A172 (cell line): Measurements from ENCODE around the gene FAM13B. TPM values are rescaled to one million over a fixed set of nuclear protein-coding genes. Genes with fewer than 3 reads are reported as not detected.
"Not testable (repeated sequence)": the region's sequence is repeated elsewhere in the genome, so short reads cannot be mapped to it uniquely, and the experiment has no call there.

Experiments
- DNase-seq: peaks from one replicate; pipeline ENCODE4 v3.0.0-alpha.2; 2015; ENCODE audit warnings: low spot score
- total RNA-seq: library from RNA; depleted of rRNA; stranded (reverse); fragments of >200 nt; shearing (Covaris generic); gene quantifications from 2 replicates; pipeline ENCODE4 v1.2.3, GENCODE V29; 2014; rRNA removed

Gene FAM13B
- 13.9 and 21.5 TPM in 2 replicates for total RNA-seq

DNA sequence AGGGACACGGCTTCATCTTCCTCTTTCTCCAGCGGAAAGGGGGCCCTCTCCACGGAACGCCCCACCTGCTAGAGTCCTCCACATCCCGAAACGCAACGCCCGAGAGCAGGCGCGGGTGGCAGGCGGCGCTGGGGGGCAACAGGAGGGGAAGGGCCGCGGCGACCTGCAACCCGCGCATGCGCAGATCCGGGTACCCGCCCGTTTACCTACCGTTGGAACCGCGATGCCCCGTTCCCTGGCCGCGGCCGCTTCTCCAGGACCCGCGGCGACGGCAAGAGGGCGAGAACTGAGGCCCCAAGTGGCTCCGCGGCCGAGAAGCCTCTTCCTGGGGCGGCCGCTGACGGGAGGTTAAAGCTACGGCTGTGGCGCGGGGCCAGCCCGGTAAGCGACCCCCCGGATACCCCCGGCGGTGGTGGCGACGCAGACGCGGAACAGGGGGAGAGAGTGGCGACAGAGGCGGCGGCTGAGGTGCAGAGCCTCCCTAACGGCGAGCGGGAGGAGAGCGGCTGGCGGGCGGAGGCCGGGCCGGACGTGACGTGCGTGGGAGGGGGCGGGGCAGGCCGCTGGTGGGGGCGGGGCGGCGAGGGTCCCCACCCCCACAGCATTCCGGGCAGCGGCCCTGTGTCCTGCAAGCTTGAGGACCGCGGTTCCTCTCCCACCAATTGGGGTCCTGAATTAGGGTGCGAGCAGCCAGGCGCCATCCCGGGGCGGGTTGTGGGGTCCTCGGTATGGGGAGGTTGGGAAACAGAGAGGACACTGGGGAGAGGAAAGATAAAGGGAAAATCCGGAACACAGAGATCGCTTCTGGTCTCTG, at the start of gene FAM13B:
FAM13B (minus strand) TSS at position 508 of the 814 bp plus-strand sequence. CDS start 13,968 bp downstream, outside the sequence.
- DNase-seq, result peak; percentile 74

DNA sequence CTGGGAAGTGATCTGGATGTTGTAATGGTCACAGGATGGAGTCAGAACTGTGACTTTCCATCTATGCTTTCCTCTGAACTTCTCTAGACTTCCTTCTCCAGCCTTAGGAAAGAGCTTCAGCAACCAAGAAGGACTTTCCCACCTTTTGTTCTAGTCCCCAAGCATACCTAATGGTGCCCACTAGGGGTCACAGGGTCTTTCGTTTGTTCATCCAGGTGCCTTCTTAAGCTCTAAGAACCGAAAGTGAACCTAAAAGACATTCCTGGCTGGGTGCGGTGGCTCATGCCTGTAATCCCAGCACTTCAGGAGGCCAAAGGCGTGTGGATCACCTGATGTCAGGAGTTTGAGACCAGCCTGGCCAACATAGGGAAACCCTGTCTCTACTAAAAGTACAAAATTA, 49.2 kb upstream of the FAM13B start:
- no peak for DNase-seq

DNA sequence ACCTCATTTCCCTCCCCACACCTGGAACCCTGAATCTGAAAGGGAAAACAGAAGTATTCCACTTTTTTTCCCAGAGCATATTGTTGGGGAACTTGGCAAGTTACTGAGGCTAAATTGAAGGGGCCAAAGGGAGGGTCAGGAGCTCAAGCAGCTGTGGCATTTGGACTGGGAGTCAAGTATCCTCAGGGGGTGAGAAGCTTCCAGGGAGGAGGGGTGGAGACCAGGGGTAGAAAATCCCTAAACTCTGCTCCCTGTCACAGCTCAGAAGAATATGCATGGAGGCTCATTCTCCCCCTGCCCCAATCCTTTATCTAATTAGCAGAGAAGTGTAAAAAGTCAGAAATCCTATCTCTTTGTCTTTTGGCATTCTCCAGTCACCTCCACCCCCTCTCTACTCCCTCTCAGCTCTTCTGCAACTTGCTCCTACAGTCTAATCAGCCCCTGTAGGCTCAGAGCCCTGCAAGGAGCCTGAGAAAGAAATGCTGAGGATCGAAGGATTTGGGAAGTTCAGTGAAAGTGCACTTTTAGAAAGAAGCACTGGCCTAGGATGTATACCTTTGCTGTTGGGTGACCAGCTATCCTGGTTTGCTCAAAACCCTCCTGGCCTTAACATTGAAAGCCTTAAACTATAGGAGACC, 45.2 kb upstream of the FAM13B start:
- no peak for DNase-seq

DNA sequence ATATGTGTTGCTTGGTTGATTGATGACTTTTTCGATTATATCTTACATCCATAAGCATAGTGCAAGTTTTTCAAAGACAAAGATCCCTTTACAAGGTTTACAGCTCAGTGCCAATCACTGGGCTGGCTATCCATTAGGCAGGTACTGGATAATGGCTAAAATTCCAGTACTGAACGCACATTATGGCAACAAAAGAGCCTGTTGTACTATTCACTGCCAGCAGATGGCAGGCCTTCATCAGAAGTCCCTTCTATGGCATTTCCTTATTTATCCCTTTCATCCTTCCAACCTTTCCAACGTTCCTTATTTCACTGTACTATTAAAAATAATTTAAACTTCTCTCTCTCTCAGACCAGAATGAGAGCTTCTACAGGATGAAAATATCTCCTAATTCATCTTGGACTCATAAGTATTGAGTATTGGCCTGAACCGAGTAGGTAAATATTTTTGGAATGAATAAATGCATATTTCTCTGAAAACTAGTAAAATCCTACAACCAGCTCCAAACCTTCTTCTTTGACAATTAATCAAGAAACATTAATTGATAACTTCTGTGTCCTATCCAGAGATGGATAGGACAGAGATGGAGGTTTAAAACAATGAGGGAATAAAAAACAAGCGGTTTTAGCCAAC, 44.3 kb upstream of the FAM13B start:
- DNase-seq, result peak; percentile 81

DNA sequence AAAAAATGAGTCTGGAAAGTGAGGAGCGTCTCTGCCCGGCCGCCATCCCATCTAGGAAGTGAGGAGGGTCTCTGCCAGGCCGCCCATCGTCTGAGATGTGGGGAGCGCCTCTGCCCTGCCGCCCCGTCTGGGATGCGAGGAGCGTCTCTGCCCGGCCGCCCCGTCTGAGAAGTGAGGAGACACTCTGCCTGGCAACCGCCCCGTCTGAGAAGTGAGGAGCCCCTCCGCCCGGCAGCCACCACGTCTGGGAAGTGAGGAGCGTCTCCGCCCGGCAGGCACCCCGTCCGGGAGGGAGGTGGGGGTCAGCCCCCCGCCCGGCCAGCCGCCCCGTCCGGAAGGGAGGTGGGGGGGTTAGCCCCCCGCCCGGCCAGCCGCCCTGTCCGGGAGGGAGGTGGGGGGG, 37.1 kb upstream of the FAM13B start:
- DNase-seq, result not testable (repeated sequence)

DNA sequence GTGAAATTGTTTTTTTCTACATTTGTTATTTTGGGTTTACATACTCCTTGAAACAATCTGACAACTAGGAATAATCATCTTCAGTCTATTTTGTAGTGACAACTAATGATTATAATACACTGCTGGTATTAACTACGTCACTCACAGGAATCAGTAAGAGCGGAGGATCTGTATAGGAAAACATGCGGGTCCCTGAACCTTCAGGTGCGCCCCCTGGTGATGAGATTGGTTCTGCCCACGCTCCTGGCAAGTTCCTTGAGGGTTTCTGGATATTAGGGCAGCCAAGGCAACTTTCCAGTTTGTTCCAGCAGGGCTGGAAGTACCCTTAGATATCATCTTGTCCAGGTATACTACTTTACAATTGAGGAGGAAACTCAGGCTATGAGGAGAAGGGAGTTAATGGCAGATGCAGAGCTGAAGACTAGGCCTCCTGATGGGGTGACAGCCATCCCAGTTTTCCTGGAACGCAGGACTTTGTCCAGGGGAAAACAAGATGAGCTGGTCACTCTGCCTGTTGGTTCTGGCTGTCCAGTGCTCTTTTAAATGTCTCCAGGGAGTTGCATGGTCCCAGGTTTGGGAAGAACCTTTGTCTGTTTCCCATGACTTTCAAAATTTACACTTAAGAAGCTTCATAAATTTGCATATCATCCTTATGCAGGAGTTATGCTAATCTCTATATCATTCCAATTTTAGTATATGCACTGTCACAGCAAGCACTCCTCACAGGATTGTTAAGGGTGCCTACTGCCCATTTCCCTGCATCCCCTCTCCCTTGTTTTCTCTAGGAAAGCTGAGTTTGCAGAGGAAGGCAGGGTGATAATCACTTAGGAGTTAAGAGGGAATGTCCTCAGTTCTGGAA, 36.1 kb upstream of the FAM13B start:
- DNase-seq, result peak; percentile 77

DNA sequence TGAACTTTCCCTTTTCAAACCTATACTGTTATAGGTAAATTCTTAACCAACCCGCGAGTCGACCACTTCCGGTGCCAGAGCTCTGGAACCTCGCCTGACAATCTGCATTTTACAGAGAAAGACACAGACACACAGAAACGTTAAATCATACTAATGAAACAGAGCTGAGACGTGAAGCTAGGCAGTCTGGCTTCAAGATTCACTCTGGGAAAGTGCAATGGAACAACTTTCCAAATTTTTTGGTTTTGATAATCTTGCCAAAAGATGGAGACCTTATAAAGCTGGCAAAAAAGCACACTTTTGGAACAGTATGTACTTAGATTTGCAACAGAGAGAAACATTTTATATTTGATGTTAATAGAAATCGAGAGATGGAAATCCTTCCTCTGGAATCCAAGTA, 35.1 kb upstream of the FAM13B start:
- no peak for DNase-seq

DNA sequence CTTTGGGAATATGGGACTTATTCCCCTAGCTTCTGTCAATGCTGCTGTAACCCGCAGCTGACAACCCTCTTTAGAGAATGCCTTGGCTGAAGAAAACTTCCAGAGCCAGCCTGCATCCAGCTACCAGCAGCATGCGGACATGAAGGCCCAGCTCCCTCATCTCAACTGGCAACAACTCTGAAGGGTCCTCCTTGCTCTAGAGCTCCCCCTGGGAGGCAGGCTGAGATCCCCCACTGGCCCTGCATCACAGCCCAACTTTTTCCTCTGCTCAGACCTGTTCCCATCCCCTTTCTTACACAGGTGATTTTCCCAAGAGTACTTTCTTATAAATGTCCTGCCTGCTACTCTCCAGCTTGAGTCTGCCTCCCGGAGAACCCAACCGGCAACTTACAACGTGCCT, 32.2 kb upstream of the FAM13B start:
- no peak for DNase-seq

DNA sequence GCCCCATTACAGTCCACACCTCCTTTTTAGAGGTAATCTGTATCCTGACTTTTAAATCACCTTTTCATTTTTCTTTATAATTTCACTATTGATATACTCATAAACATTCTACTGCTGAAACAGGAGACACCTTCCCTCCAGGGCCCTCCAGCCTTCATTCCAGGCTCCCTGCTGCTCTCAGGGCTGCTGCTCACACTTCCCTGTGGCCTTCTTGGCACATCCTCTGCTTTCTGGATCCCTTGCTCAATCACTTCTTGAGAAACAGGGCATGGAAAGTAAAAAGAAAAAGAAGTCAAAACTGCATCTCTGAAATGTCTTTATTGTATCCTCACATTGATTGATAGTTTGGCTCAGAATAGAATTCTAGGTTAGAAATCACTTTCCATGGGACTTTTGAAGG, 31.6 kb upstream of the FAM13B start:
- DNase-seq, result no peak

DNA sequence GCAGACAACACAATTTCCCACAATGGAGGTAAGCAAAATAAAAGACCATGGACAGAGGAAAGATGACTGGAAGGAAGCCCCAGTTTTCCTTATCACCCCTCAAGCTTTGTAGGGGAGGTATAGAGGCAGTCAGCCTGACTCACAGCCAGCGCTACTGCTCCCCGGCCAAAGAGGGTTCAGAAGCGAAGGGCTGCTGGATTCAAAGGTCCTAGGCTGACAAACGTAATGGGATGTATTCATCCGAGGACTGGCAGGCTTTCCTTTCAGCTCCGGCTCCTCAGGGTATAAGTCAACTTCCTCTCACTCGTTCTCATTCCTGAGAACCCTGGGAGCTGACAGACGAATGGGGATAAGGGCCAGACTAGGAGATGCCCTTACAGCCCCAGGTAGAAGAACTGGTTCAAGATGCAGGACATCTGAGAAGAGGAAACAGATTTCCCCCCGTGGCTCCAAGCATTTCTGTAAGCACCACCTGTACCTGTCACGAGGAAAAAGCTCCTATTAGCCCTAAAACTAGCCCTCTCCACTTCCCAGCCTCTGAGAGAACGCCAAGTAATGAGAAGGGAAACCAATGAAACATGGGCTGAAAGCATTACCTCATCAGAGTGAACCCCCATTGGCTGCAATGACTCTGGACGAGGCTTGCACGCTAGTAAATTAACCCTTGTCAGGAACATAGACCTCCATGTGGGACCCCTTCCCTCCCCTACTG, 22.1 kb upstream of the FAM13B start:
- DNase-seq, result no peak

DNA sequence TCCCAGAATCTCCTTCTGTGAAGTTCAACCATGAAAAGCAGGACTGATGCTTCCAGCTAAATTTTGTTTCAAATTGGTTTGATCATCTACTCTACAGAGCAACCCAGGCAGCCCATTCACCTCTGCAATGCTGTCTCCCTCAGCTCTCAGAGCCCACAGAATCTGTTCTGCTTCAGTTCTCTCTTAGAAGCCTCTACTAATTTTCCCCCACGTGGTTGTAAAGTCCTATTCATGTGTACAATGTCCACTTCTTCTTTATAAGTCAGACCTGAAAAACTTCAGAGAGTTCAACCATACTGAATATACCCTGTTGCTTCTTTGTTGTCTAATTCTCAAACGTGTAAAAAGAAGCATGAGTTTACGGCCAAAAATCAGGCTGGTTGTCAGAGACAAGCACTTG, 21.3 kb upstream of the FAM13B start:
- DNase-seq, result no peak

DNA sequence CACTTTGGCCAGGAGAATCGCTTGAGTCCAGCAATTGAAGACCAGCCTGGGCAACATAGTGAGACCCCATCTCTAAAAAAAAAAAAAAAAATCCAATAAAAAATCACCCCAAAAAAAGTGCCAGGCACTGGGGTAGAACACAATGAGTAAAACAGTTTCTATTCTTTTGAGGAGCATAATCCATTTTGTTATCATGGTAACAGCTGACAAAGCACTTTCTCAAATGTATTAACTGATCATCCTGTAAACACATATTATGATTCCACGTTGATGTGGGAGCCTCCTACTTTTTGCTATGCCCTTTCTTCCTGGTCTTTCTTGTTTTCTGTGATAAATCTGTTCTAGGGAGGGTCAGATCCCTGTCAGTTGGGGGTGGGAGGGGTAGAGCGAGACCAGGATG, 20.7 kb upstream of the FAM13B start:
- DNase-seq, result no peak

DNA sequence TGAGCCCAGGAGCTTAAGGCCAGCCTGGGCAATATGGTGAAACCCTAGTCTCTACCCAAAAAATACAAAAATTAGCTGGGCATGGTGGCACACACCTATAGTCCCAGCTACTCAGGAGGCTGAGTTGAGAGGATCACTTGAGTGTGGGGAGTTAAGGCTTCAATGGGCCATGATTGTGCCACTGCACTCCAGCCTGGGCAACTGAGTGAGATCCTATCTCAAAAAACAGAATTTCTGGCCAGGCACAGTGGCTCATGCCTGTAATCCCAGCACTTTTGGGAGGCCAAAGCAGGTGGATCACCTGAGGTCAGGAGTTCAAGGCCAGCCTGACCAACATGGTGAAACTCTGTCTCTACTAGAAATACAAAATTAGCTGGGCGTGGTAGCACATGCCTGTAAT, 19.8 kb upstream of the FAM13B start:
- not testable (repeated sequence) for DNase-seq

DNA sequence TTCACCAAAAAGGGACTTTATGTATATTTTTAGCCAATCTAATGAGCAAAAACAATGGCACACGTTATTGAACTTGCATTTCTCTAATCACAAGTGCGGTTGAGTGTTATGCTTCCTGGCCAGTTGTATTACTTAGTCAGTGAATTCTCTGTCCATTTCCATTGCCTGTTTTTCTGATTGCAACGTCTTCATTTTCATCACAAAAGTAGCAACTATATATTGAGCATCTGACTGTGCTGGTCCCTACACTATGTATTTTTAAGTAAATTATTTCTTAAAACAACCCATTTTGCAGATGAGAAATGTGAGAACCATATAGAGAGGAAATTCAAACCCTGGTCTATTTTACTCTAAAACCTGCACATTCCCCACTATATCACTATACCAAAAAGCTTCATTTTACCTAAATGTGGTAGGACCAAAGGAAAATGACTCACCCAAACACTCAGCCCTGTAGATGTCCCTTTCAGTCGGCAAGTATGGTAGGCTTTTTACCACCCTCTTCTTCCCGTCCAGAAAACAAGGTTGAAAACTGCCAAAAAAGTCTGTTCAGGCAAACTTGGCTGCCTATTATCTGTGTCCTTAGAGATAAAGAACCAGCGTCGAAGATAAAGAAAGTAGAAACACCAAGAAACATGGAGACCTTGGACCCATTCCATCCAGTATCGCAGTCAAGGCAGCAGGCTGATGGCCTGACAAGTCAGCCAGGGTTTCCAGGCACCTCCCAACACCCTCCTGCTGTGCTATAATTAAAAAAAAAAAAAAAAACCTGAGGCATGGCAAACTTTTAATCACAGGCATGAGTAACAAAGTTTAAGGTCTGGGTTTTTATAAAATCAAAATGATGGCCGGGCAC, 18.8 kb upstream of the FAM13B start:
- no peak for DNase-seq

DNA sequence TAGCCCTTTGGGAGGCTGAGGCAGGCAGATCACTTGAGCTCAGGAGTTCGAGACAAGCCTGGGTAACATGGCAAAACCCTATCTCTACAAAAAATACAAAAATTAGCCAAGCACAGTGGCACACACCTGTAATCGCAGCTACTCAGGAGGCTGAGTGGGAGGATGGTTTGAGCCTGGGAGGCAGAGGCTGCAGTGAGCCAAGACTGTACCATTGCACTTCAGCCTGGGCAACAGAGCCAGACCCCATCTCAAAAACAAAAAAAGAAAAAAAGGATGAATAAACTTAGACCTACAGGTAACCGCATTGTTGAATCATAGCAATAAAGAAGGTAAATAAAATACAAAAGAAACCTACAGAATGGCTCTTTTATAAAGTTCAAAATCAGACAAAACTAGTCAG, 12.4 kb upstream of the FAM13B start:
- not testable (repeated sequence) for DNase-seq

DNA sequence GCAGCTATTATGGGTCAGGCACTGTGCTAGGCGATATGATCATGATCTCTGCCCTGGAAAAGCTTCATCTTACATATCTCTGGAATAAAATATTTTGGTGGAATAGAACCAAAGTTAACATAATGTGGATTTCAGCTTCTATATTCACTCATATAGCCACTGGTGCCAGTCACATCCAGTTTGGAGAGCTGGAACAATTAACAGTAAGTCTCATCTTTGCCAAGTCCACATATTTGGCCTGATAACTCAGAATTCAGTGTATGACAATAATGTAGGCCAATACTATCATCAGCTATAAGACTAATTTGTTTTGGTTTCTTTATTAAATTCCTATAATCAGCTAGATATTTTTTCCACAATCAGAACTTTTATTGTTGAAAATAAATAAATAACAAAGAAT, 5.9 kb upstream of the FAM13B start:
- DNase-seq, result no peak

DNA sequence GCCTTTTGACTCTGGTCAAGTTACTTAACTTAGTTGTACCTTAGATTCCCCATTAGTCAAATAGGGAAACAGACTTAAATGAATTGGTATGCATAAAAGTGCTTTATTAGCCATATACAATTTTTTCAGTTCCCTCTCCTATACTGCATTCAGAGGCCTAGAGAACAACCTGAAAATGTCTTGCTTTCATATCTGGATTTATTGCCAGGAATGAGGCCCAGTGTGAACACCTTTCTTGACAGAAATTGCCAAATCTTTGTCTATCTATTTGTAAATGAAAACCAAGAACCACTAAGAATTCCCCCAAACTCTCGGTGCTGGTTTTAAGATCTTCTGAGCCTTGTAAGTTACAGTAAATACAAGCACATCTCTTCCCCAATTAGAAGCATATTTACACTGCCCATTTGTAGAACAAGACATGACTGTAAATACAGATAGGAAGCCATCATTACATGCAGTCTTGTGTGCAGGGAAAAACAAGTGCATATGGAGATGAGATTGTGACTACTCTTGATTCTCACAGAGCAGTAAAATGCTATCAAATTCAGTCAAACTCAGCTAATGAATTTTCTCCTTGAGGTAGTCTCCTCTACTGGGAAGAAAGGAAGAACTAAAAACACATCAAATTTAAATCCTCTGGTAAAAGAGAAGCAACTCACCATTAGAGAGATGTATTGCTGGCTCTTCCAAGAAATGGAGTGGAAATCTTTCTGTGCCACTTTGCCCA, 5.2 kb upstream of the FAM13B start:
- DNase-seq, result no peak

DNA sequence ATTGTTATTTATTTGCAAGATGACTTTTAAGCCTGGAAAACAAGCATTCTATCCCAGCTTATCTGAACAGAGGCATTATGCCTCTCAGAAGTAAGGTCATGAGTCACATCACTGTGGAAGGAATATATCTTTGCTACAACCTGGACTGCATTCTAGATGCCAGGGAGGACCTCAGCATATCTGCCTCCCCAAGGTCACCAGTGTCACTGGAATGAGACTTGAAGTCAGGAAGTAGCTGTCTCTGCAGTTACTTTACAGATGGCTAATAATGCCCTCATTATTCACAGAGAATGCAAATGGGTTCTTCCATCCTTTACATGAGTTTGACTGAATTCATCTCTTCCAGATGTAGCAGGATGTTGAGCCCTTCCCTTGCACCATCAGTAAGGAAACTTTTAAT, 4.4 kb upstream of the FAM13B start:
- DNase-seq, result no peak
